Left forelimb (tissue), 1 donor: ENCODE data around the gene ZNF398.
"Not testable (repeated sequence)": the region's sequence is repeated elsewhere in the genome, so short reads cannot be mapped to it uniquely, and the experiment has no call there.

Experiments used
- DNase-seq: peaks from one replicate; pipeline ENCODE4 v3.0.0-alpha.2; 2018; ENCODE audit warnings: low spot score

The ZNF398 gene, protein sequence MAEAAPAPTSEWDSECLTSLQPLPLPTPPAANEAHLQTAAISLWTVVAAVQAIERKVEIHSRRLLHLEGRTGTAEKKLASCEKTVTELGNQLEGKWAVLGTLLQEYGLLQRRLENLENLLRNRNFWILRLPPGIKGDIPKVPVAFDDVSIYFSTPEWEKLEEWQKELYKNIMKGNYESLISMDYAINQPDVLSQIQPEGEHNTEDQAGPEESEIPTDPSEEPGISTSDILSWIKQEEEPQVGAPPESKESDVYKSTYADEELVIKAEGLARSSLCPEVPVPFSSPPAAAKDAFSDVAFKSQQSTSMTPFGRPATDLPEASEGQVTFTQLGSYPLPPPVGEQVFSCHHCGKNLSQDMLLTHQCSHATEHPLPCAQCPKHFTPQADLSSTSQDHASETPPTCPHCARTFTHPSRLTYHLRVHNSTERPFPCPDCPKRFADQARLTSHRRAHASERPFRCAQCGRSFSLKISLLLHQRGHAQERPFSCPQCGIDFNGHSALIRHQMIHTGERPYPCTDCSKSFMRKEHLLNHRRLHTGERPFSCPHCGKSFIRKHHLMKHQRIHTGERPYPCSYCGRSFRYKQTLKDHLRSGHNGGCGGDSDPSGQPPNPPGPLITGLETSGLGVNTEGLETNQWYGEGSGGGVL

DNA sequence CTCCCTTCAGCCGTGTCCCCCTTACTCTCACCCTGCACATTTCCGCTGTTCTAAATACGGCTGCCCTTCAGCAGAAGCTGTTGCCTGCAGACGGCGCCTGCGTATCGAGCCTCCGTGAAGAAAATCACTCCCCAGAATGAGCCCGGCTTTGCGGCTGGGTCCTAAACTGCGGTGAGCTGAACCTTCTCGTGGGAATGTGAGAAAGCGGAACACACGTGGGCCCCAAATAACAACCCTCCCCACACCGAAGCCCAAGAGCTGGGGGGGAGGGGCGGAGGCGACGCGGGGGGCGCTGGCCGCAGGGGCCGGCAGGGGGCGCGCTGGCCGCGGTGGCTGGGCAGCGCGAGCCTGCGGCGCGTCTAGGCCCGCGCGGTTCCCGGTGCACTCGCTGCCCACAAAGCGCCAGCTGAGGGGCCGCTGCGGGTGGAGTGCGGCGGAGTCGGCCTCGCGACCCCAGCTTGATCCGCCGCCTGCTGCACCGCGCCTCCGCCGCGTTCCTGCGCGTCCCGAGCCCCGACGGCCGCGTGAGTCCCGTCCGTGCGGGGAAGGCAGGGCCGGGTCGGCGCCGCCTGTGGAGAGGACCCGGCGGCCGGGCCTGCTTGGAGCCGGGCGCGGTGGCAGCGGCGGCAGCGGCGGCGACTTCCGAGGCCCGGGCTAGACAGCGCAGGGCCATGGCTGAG, at the start of gene ZNF398:
Gene ZNF398 (plus strand): TSS at position 382 of the 680 bp plus-strand sequence. CDS start 290 bp downstream, at position 672.
- DNase-seq: peak; percentile 93

DNA sequence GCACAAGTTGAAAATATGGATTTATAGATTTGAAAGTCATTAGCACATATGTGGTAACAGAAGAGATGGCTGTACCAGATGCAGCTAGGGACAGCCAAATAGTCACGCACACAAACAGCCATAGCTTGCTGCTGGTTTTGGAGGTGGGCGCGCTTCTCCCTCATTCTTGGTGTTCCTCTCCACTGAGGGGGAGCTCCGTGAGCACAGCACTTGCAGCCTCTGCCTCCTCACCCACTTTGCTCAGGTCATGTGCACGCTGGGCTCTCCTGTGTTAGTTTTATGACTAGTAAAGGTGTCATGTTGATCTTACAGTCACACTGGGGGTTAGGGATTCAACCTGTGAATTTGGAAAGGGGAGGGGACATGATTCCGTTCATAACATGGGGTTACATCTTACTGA, 48.2 kb upstream of the ZNF398 start:
- DNase-seq: no peak

DNA sequence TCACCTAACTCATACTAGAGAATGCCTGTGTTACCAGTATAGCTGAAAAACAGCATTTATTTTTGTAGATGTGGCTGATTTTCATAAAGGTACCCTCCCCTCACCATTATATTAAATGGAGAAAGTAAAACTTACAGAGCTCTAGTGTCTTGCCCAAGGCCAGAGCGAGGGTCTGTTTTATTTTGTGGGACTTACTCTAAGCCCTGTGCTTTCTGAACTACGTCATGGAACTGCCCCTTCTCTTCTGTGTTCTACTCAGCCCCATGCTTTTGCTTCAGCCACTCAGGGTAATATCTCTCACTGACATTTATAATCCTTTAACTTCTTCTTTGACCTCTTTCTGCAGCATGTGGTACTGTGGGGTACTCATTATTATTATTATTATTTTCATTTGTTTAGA, 46.4 kb upstream of the ZNF398 start:
- DNase-seq: no peak

DNA sequence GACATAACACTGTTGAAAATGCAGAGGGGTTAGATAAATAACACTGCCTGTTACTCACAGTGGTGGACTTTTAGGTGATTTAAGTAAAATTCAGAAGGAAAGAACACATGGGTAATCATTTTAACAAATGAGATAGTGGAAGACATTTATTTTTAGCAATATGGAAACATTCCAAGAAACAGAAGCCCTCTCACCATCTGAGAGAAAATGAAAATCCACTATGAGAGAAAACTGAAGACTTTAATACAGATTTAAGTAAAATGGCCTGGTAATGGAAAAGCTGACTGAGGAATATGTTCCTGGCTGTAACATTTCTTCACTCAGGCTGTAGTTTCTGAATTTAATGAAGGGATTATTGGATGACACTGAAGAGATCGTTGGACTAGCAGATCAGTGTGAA, 44.6 kb upstream of the ZNF398 start:
- no peak for DNase-seq

DNA sequence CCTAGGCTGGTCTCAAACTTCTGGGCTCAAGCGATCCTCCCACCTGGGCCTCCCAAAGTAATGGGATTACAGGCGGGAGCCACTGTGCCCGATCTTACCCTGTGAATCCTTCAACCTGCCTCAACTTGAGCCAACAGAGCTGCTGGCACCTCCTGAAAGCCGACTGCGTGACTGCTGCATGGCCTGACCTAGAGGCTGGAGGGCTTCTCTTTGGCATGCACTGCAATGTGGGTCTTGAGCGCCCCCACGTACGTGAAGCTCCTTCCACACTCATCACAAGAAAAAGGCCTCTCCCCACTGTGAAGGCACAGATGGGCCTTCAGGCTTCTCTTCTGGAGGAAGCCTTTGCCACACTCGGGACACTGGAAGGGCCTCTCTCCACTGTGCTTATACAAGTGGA, 43.8 kb upstream of the ZNF398 start:
- no peak for DNase-seq

DNA sequence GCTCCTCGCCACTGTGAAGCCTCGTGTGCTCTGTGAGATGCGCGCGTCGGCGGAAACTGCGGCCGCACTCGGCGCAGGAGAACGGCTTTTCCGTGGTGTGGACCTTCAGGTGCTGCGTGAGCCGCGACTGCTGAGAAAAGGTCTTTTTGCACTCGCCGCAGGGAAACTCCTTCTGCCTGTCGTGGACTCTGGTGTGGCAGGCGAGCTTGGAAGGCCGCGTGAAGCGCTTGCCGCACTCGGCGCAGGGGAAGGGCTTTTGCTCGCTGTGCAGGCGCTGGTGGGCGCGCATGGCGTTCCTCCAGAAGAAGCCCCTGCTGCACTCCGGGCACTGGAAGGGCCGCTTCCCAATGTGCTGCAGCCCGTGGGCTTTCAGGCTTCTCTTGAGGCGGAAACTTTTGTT, 43.0 kb upstream of the ZNF398 start:
- DNase-seq: no peak

DNA sequence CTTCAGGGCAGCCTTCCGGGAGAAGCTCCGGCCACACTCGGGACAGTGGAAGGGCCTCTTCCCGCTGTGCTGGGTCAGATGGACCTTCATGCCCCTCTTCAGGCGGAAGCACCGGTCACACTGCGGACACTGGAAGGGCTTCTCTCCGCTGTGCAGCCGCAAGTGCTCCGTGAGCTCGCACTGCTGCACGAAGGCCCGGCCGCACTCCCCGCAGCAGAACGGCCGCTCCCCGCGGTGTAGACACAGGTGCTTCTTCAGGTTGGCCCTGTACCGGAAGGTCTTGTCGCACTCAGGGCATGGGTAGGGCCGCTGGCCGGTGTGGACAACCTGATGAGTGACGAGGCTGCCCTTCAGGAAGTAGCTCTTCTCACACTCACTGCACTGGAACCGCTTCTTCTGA, 42.5 kb upstream of the ZNF398 start:
- DNase-seq: no peak

DNA sequence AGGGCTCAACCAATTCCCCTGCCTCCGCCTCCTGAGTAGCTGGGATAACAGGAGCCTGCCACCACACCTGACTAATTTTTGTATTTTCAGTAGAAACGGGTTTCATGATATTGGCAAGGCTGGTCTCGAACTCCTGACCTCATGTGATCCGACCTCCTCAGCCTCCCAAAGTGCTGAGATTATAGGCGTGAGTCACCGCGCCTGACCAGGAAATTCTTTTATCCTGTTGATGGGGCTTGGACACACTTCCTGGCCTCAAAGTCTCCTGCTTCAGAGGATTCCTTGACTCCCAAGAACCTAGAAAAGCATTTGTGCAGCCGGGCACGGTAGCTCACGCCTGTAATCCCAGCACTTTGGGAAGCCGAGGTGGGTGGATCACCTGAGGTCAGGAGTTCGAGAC, 37.3 kb upstream of the ZNF398 start:
- no peak for DNase-seq

DNA sequence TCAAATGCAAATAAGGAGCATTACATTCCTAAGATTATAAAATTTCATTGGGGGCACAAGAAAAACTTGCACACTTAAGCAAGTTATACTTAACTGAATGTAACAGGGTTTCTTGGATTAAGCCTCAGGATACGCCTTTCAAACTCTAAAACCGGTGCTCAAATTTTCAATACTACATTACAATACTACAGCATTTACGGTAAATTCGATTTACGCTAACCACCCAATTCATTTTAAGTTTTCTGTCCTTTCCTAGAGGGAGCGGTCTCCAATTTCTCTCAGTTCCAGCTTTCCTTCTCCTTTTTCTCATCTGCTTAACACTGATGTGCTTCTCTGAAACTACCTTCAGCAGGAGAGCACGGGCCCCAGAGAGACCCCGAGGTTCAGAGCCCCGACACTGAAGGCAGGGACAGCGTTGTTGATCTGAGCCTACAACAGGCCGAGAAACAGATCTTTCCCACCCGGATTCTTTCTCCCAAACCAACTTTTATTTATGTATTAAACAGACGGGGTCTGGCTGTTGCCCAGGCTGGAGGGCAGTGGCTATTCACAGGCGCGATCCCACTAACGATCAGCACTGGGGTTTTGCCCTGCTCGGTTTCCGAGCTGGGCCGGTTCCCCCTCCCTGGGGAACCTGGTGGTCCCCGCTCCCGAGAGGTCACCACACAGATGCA, 21.9 kb upstream of the ZNF398 start:
- DNase-seq: no peak

DNA sequence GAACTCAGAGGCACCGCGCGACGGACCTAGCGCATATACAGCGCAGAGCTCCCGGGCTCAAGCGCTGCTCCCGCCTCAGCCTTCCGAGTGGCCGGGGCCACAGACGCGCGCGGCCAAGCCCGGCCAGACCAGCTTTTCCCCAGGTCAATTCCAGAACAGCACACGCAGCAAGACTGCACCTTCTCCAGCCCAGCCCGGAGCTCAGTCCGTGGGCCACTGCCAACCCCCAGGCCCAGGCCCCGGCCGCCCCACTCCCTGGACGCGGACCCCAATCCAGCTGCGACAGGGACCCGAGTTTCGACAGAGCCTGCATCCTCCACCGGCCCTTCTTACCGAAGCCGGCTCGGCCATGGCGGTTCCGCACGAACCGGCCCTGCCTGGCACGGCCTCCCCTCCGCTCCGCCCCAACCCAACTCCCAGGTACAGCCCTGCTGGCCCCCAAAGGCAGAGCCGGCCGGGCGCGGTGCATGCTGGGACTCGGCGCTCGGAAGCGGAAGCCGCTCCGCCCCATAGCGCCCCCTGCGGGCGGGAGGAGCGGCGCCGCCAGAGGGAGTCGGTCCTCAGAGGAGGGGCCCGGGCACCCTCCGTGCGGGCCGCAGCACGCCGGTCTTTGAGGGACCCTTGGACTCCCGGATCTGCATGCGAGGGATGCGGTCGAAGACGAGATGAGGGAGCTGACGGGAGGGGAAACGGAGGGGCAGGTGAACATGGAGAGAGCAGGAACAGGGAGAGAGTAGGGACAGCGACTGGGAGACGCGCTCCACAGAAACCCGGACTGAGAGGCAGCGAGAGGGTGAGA, 21.2 kb upstream of the ZNF398 start, which contains the start of gene ZNF425:
Gene ZNF425 (minus strand): TSS at position 462 of the 799 bp plus-strand sequence. CDS start 111 bp downstream, at position 351.
- peak; percentile 98 for DNase-seq

DNA sequence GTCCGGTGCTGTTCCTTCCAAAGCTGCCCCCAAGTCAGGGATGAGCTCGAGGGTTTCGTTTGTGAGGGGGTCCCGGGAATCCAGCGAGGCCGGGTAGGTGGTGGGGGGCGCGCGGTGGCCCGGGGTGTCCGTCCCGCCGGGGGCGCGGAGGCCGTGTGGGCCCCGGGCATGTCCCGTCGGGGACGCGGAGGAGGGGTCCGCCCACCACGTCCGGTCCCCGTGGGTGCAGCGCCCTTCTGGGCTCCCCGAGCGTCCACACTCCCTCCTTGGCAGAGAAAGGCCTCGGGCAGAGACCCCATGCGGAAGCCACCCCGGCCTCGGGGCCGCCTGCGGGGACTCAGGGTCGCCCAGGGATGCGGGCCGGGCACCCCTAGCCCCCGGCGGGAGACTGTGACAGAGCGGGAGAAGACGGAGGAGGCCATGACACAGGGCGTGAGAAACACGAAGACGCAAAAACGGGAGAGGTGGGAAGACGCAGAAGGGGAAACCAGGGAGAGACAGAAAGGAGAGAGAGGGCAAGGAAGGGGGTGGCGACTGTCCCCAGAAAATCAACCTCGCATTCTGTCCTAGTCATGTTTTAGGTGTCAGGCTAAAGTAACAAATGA, 20.5 kb upstream of the ZNF398 start:
- peak; percentile 80 for DNase-seq

DNA sequence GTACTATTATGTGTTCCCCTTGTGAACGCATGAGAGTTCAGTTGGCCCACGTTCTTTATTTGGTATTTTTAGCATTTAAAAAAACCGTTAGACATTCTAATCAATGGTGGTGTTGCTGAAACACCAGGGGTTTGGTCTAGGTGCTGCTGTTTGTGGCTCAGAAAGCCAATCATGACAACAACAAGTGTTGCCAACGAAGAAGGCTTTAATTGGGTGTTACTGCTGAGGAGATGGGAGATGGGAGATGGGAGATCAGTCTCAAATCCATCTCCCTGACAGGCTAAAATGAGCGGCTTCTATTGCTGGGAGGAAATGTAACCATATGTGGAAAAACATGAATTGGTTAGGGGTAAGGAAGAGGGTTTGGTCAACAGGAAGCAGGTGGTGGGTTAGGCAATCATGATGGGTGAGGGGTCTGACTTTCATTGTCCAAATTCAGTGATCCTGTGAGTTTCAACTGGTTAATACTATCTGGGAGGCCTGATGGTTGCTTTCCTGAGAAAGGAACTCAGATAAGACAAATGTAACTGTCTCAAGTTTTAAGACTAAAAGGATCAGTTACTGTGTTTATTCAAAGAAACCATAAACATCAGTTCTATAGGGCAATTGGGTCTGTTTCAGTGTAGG, 16.6 kb upstream of the ZNF398 start:
- no peak for DNase-seq

DNA sequence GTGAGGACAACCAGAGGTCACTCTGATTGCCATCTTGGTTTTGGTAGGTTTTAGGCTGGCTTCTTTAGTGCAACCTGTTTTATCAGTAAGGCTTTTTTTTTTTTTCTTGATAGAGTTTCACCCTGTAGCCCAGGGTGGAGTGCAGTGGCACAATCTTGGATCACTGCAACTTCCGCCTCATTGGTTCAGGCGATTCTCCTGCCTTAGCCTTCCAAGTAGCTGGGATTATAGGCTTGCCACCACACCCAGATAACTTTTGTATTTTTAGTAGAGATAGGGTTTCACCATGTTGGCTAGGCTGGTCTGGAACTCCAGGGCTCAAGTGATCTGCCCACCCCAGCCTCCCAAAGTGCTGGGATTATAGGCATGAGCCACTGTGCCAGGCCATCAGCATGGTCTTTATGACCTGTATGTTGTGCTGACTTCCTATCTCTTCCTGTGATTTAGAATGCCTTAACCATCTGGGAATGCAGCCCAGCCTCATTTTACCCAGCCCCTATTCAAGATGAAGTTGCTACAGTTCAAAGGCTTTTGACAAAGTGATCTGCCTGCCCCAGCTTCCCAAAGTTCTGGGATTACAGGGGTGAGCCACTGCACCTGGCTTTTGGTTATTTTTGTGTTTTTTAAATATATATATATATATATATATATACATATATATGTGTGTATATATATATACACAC, 14.1 kb upstream of the ZNF398 start:
- DNase-seq: no peak

DNA sequence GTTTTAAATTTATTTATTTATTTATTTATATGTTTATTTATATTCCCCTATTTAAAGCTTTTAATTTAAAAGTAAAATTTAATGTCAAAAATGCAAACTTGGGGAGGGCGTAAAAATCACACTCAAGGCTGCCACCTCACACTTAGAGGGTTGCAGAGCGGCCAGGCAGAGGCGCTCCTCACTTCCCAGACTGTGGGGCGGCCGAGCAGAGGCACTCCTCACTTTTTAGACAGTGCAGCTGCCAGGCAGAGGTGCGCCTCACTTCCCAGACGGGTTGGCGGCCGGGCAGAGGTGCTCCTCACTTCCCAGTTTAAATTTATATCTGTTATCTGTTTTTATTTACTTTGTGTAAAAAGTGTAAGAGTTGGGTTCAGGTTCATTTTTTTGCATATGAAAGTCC, 11.1 kb upstream of the ZNF398 start:
- no peak for DNase-seq

DNA sequence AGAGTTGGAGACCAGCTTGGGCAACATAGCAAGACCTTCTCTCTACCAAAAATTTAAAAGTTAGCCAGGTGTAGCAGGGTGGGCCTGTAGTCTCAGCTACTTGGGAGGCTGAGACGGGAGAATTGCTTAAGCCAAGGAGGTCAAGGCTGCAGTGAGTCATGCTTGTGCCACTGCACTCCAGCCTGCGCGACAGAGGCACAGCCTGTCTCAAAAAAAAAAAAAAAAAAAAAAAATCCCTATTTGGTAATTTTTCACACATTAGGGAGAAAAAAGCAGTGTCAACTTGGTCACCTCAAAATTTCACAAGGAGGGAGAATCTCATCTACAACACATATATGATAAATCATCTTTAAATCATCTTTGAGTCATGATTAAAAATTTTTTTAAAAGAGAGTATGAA, 6.4 kb upstream of the ZNF398 start:
- no peak for DNase-seq

DNA sequence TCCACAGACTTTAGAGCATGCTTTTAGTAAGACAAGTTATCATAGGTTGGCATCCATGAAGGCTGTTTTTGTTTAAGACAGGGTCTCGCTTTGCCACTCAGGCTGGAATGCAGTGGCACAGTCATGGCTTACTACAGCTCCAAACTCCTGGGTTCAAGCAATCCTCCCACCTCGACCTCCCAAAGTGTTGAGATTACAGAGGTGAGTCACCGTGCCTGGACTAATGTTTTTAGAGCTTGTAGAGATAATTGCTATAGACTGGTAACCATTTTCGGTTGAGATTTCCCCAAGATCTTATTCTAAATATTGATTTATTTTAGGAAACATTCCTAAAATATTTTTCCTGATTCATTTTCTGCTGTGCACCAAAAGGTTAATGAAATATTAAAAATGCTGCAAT, 5.4 kb upstream of the ZNF398 start:
- no peak for DNase-seq

DNA sequence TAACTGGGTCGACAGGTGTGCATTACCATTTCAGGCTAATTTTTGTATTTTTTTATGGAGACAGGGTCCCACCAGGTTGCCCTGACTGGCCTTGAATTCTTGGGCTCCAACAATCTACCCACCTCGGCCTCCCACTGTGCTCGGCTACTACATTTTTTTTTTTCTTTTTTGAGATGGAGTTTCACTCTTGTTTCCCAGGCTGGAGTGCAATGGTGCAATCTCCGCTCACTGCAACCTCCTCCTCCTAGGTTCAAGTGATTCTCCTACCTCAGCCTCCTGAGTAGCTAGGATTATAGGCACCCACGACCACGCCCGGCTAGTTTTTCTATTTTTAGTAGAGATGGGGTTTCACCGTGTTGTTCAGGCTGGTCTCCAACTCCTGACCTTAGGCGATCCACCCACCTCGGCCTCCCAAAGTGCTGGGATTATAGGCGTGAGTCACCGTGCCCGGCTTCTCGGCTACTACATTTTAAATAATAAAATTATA, 2.8 kb upstream of the ZNF398 start:
- DNase-seq: not testable (repeated sequence)

DNA sequence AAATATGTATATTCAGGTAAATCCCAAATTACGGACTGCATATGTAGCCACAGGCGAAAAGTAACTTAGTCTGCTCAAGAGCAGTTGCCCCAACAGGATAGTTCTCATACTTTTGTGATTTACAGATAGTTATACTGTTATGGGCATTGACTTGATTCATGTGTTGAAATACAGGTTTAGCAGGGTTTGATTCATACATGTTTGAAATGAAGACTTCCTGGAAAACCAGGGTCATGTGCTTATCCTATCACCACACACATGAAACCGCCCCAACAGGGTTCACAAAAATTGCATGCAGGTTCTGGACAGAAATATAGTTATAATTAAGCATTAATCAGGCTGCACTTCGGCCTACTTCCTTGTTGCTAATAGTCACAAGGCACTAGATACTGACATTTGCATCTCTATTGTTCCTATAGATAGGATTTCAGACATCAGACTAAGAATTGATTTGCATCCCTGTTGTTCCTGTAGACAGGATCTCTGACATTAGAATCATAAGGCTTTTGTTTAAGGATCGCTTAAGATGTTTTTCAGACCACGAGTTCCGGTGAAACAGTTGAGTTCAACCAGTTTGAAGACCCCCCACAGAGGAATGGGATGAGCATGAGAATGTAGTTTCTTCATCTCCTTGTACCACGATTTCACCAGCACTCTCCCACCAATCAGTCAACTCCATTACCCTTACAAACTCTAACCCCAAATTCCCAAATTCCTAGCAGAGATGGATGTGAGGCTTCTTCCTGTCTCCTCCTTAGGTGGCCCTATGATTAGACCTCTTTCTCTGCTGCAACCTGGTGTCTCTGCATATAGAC, 2.0 kb upstream of the ZNF398 start:
- DNase-seq: no peak
